WTC11 (cell line): ENCODE data around the gene ITPR1.

Experiments used
- CREB1 ChIP-seq: sonication (generic); formaldehyde crosslinking; IDR thresholded peaks from 2 replicates; pipeline ENCODE4 v1.8.0; 2023; ENCODE audit warnings: mild to moderate bottlenecking, missing genetic modification reagents
- FOXK1 ChIP-seq: sonication (generic); formaldehyde crosslinking; IDR thresholded peaks from 2 replicates; pipeline ENCODE4 v1.8.0; 2022; ENCODE audit warnings: mild to moderate bottlenecking, moderate library complexity, missing genetic modification reagents
- JUN ChIP-seq: sonication (generic); formaldehyde crosslinking; IDR thresholded peaks from 2 replicates; pipeline ENCODE4 v1.8.0; 2023; ENCODE audit warnings: mild to moderate bottlenecking, missing genetic modification reagents
- NFATC4 ChIP-seq: fragments of 250-450 bp; sonication (Bioruptor Pico); IDR thresholded peaks from 2 replicates; pipeline ENCODE4 v1.9.0; 2021; ENCODE audit warnings: mild to moderate bottlenecking
- NR2C2 ChIP-seq: sonication (generic); formaldehyde crosslinking; IDR thresholded peaks from 2 replicates; pipeline ENCODE4 v1.8.0; 2022; ENCODE audit warnings: mild to moderate bottlenecking, missing genetic modification reagents
- NR3C1 ChIP-seq: sonication (generic); formaldehyde crosslinking; conservative IDR thresholded peaks from 2 replicates; pipeline ENCODE4 v1.8.1; 2023; ENCODE audit warnings: low read depth, mild to moderate bottlenecking, missing genetic modification reagents
- TF ChIP-seq, protein P1 (sequence below): fragments of 200-600 bp; IDR thresholded peaks from 2 replicates; pipeline ENCODE4 v1.8.0; 2022; ENCODE audit warnings: antibody characterized with exemption
- TF ChIP-seq, protein P2 (sequence below): sonication (generic); formaldehyde crosslinking; IDR thresholded peaks from 2 replicates; pipeline ENCODE4 v1.8.1; 2023; ENCODE audit warnings: mild to moderate bottlenecking, missing genetic modification reagents, moderate library complexity

DNA sequence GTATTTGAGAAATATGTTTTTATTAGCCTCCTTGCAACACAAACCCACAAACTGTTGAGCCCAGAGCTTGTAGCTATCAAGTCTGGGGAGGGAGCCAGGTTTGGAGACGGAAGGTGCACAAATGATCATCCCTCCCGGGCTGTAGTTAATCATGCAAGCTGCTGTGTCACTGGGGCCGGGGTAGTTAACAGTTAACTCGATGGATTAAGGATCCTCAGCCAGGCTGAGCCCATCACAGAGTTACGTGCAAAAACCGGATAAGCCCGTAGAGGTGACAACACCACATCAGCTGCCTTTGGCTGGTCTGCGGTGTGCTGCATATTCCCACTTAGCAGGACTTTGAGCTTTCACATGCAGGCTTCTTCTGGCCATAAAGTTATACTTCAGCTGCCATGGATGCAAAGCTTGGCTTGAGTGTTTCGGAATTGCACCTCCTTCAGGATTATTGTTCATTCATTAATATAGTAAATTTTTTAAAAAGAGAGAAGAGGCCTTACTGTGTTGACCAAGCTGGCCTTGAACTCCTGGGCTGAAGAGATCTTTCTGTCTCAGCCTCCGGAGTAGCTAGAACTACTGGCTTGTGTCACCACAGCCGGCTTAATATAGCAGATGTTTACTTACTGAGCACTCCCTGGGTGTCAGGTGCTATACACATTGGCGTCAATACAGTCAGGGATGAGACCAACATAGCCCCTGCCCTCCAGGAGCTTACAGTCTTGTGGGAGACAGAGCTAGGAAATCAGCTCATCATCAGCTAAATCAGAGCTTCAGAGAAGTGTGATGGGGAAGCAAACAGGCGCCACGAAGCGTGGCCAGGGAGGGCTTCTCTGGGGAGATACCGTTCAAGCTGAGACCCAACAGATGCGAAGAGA lies 259.3 kb downstream of the ITPR1 start:
- TF ChIP-seq, protein P1, sequence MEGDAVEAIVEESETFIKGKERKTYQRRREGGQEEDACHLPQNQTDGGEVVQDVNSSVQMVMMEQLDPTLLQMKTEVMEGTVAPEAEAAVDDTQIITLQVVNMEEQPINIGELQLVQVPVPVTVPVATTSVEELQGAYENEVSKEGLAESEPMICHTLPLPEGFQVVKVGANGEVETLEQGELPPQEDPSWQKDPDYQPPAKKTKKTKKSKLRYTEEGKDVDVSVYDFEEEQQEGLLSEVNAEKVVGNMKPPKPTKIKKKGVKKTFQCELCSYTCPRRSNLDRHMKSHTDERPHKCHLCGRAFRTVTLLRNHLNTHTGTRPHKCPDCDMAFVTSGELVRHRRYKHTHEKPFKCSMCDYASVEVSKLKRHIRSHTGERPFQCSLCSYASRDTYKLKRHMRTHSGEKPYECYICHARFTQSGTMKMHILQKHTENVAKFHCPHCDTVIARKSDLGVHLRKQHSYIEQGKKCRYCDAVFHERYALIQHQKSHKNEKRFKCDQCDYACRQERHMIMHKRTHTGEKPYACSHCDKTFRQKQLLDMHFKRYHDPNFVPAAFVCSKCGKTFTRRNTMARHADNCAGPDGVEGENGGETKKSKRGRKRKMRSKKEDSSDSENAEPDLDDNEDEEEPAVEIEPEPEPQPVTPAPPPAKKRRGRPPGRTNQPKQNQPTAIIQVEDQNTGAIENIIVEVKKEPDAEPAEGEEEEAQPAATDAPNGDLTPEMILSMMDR = no peak
- TF ChIP-seq NFATC4 (CRISPR knock-in tag) (no peak), CREB1 (CRISPR knock-in tag) (no peak), NR2C2 (no peak), FOXK1 (CRISPR knock-in tag) (no peak), NR3C1 (CRISPR knock-in tag) (no peak), JUN (CRISPR knock-in tag) (no peak)
- TF ChIP-seq, protein P2, sequence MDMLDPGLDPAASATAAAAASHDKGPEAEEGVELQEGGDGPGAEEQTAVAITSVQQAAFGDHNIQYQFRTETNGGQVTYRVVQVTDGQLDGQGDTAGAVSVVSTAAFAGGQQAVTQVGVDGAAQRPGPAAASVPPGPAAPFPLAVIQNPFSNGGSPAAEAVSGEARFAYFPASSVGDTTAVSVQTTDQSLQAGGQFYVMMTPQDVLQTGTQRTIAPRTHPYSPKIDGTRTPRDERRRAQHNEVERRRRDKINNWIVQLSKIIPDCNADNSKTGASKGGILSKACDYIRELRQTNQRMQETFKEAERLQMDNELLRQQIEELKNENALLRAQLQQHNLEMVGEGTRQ = no peak
